NCI-H2196 treated with DMSO at 0.1 percent for 48 hours (cell line): ENCODE results near the gene NUDT14.

Experiments used
- DNase-seq: peaks from one replicate; lab custom pipeline; 2025; ENCODE audit not compliant: unreplicated experiment; lab: John Stamatoyannopoulos, UW

The NUDT14 gene

DNA sequence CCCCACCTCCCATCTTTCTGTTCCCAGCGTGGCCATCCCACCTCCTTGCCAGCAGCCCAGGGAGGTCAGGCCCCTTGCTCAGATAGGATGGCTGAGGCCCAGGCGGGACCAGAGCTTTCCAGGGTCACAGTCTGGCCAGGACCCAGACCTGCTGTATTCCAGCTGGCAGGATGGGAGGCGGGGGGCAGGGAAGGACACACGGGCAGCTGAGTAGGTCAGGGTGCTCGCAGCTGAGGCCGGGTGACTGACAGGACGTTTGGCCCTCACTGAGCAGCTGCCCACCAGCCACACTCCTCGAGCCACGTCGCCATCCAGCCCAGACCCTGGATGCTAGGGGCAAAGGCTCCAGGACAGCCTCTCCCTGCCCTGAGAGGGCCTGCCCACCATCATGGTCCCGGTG, 4.0 kb downstream of the NUDT14 start:
- no peak for DNase-seq

DNA sequence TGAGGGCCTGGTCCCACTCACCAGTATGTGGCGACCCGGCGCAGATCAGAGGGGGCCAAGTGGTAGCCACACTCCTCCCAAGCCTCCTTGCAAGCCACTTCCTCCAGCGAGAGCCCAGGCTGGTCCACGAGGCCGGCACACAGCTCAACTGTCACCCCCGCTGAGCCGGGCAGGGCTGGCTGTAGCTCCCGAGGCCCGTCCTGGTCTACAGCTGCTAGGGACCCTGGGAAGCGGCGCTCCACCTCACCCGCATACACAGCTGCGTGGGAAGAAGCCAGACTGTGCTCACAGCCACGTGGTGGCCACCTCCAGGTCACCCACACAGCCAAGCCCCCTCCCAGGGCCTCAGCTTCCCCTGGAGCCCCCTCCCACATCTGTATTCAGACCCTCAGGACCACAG, 4.6 kb downstream of the NUDT14 start:
- no peak for DNase-seq

DNA sequence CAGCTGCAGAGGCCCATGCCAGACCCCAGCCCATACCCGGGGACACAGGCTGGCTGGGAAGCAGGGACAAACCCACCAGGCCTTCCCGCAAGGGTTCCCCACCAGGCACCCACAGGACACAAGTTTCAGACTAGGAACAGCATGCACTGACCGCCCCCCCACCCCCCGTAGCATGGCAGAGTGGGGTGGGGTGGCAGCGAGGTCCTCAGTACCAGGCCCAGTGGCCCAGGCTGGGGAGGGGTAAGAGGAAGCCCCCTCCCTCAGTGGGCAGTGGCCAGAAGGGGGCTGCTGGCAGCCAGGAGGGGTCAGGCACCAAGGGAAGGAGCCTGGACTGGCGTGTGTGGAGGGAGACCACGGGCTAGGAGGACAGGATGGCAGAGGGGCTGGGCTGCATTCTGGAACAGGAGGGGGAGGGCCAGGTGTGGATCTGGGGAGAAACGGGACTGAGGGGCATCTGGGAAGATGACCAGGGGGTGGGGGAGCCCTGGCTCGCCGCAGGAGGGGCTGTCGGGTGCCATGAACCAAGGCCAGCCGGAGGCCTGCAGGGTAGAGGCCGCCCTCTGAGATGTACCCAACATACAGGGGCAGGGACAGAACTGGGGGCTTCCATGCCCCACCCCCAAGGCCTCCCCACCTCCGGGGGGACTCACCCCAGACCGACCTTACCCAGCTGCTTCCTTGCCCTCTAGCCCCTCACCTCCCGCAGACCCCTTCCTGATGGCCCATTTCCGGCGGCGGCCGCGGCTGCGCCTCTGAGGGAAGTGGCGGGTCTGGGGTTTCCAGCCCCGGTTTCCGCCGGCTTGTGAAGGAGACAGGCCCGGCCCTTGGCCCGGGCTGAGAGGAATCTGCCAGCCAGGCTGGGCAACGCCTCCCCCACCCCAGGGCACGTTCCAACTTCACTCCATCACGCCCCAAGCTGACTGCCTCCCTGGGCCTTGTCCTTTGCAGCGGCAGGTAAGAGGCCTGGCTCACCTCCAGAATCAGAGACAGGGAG, 6.9 kb downstream of the NUDT14 start:
- DNase-seq = no peak

DNA sequence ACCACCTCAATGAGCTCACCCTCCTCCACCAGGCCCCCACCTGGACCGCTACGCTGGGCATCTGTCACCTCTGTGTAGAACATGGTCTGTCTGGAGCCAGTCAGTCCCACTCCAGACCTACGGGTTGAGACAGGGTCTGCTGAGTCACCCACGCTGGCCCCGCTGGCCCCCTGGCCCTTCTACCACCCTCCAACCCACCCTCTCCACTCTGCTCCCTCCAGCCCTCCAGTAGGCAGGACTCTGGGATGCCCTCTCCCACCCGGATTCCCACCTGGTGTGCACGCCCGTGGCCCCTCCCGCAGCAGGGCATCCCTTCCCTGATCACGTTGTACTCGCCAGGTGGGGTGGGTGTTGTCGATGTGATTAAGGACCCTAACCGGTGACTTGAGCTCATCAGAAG, 8.0 kb downstream of the NUDT14 start:
- DNase-seq = no peak

DNA sequence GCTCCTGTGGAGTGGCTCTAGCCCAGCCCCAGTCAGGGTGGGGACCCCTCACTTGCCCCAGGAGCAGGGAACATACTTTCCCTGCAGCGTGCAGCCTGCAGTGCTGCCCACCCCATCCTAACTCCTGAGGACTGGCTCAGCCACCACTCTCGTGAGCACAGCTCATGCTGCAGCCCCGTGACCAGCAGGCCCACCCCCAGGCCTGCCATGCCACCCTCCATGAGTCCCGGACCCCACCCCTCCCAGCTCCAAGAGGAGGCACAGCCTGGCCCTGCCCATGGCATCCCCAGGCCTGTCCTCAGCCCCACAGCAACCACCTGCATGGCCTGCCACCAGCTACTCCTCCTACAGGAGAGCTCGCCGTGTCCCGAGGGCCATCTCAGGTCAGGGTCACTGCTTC, 8.6 kb downstream of the NUDT14 start:
- DNase-seq = no peak

DNA sequence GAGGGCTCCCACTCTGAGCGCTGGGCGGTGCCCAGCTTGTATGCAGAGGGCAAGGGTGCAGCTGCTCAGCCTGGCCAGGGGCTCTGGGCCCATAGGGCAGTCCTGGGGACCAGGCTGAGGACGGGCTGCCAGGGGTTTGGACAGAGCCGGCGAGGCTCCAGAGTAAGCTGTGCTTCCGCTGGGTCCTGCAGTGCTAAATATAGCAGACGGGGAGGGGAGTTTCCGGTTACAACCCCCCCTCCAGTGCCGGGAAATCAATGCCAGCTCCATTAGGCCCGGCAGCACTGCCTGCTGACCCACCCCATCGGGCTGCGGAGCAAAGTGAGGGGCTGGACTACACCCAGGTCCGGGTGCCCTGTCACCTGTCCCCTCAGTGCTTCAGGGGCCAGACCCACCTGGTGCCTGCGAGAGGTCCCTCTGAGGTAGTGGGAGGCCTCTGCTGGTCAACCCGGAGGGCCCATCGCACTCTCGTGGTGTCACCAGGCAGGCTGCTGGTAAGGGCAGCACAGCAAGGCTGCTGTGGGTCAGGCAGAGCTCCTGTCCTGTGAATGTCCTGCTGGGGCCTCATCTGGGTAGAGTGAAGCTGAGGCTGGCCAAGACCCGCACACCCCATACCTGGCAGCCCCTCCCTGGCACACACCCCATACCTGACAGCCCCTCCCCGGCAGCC, 10.0 kb downstream of the NUDT14 start:
- DNase-seq = no peak

DNA sequence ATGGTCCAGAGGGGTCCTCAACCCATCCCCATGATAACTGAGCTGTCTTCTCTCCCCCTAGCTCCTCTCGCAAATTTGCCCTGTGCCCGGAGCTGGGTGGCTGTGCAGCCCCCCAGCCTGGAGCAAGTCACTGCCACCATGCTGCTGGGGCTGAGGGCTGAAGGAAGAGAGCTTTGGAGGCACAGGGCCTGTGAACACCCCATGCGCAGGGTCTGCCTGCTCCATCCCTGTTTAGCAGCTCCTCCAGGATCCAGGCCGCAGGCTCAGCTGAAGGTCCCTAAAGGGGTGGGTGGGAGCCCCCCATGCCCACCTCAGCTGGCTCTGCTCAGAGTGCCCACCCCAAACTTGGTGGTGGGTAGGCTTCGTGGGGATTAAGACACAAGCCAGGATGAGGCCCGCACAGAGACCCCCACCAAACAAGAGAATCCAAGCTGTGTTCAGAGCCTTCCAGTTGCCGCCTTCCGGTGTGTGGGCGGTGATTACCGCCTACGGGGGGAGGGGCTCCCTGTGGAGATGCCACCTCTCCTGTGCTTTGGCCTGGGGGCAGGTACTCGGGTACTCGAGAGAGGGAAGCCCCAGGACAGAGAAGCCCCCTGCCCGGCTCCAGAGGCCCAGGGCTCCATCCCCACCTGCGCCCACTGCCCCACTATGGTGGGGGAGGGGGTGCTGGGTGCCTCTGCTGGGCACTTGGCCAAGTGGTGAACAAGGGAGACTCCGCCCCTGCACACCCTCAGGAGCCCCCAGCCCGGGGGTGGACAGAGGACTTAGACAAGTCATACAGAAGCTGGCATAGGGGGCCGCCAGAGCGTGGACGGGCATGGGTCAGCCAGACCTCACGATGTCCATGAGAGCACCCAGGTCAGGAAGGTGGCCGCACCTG, 11.1 kb downstream of the NUDT14 start:
- DNase-seq = no peak

DNA sequence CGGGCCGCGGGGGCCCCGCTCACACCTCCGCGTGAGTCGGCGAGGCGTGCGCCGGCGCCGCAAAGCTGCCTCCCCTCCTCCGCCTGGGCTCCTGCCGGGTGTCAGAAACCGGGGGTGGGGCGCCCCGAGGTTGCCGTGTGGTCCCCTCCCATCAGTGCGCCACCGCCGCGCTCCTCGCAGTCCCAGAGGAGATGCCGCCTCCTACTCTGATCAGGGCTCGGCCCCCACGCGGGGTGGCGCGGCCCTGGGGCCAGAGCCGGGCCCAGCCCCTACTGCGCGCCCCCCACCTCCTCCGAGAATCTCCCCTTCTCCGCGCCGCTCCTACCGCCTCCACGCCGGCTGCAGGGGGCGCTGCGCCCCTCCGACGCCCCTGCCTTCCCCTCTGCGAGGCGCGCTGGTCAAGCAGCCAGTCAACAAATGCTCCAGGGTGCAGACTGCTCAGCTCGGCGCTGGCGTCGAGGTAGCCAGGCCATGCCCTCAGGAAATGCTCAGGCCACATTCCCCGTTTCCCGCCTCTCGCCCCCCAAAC, 12.1 kb downstream of the NUDT14 start:
- DNase-seq = no peak

DNA sequence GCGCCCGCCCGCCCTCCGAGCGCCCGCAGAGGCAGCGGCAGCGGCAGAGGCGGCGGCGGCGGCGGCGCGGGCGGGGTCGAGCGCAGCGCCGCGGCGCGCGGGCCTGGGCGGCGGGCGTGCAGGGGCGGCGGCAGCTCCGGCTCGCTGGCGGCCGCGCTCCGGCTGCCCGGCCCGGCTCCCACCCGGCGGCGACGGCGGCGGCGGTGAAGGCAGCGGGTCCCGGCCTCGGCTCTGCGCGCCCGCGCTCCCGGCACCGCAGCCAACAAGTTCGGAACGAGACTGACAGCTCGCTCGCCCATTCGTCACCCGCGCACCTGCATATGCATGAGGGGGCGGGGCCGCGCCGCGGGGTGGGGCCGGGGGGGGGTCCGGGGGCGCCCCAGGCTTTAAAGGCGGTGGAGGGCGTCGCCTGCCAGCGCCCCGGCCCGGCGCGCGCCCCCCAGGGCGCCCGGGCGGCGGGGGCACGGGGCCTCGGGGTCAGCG, 12.6 kb downstream of the NUDT14 start, which contains the start of gene JAG2:
JAG2 (minus strand) TSS at position 281 of the 483 bp plus-strand sequence. CDS start 356 bp downstream, outside the sequence.
- DNase-seq = no peak

DNA sequence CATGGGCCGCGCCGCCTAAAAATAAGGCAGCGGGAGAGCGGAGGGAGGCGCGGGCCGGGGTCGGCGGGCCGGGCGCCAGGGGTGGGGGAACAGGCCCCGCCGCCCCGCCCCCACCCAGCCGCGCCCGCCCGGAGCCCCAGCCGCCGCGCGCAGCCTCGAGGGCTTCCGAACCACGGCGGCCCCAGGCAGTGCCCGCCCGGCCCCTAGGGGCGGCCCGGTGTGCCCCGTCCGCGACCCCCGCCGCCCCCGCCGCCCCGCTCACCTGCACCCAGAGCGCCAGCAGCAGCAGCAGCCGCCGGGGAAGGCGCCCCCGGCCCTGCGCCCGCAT, 13.1 kb downstream of the NUDT14 start:
- DNase-seq = no peak

DNA sequence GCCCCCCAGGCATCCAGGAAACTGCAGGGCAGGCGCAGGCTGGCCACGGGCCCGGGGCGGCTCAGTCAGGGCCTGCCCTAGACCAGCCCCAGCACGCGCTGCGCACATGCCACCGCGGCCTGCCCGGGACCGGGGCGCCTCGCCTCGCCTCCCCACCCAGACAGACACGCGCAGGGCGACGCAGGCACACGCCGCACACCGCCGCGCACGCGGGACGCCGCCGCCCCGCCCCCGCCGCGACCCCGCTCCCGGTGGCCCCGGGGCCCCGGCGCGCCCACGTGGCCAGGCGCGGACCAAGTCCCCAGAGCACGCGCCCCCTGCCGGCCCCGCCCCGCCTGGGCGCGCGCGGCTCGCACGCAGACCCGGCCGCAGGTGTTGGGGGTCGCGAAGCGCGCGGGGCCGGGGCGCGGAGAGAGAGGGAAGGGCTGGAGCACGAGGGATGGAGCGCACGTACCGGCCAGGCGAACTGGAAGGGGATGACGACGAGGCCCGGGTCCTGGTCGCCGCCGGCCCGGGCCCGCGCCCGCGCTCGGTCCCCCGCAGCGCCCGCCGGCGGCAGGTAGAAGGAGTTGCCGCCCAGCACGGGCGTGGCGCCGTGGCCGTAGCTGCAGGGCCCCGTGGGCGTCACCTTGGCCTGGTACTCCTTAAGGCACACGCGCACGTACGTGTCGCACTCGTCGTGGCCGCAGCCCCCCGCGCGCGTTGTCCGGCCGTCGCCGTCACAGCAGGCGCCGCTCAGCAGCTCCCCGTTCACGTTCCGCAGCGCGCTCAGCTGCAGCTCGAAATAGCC, 13.6 kb downstream of the NUDT14 start:
- DNase-seq = no peak

DNA sequence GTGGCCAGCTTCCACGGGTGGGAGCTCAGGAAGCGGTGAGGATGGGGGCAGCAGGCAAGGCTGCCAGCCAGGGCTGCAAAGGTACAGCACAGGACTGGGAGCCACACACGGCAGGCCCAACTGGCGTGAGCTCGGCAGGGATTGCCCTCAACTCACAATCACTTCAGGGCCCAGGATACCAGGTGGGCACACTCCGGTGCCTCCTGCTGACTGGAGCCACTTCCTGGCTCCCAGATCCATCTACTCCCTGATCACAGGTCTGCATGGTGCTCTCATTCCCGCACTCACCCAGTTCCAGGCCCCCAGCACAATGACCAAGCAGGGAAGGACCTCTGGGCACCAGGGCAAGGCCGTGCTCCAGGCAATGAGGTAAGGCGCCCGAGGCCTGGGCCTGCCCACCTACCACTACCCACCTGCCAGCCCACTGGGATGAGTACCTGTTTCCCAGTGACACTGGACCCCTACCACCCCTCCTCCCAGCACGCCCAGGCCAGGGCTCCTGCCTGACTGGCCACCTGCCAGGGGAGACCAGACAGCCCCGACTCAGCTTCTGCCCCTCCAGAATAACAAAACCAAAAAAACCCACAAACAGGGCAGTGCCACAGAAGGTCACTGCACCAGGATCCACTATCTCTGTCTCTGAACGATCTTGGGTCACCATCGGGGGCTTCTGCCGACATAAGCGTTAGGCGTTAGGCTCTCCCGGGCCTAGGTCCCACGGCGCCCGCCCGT, 14.4 kb downstream of the NUDT14 start:
- DNase-seq = no peak

DNA sequence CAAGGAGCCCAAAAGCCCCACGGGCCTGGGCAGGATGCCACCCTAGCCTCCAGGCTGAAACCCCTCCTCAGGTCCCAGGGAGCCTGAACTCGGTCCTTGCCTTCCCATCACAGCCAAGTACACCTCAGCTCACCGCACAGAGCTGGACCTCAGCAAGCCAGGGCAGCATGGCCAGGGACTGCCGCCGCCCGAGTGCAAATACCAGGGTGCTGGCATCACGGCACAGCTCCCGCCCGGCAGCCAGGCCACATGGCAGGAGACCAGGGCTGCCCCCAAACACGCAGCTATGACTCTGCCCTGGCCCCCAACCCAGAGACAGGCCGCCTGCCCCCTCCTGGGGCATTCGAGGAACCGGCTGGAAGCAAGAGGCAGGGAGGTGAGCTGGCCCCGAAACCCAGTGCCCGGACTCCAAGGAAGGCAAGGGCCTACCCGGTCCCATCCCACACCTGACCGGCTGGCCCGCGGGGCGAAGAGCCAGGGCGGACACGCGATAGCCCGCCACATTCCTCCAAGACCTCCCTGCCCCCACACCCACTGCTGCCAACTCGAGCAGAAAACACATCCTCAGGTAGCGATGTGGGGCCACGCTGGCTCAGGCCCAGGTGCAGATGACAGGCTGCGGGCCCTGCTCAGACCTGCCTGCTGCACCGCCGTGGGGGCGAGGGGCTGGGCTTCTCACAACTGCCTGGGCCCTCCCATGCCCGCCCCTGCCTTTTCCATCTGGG, 15.2 kb downstream of the NUDT14 start:
- DNase-seq = no peak

DNA sequence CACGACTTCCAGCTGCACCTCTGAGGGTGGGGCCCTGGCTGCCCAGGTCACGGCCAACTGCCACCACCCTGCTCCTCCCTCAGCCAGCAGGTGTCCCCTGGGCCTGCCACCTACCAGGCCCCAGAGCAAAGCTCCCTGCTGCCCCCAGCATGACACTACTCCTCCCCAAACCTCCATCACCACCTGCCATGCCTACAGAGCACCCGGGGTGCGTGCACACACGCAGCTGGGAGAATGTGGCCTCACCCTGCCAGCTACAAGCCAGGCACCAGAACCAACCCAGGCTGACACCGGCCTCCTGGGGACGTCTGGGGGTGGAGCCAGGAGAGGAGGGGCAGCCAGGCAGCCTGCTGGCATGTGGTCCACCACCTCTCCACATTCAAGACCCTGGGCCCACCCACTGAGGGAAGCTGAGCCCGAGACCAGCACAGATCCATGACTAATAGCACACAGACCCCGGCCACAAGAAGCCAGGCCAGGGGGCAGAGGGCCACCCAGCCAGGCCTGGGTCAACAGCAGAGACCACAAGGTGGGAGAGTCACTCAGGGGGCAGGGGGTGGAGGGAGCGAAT, 15.9 kb downstream of the NUDT14 start:
- DNase-seq = no peak

DNA sequence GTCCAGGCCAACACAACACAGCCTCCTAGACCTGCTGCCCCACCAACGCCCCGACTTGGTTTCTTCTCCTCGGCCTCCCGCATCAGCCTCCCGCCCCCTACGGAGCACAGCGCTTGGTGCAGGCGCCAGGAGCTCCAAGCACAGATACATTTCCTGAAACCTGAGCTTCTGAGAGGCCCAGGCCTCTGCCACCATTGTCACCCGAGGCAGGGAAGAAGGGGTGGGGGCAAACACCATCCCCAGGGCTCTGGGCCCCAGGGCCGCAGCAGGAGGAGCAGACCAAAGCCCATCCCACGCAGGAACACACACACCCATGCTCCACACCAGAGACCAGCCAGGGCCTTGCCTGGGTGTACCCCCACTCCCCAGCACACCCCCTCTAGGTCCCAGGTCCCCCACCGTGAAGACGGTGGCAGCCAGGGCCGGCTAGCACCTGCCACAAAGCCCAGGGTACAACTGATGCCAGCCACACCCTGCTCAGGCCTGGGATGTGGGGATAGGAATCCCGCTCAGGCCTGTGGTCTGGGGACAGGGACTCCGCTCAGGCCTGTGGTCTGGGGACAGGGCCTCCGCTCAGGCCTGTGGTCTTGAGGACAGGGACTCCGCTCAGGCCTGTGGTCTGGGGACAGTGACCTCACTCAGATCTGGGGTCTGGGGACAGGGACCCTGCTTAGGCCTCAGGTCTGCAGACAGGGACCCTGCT, 17.9 kb downstream of the NUDT14 start:
- DNase-seq = no peak

DNA sequence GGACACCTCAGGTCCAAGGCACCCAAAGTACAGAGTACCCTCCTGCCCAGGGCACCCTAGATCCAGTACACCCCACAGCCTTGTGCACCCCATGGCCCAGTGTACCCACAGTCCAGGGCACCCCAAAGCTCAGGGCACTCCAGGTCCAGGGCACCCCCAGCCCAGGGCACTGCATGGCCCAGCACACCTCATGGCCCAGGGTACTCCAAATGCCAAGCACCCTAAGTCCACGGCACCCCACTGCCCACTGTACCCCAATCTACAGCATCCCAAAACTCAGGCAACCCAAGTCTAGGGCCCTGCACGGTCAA, 18.5 kb downstream of the NUDT14 start:
- DNase-seq = no peak

DNA sequence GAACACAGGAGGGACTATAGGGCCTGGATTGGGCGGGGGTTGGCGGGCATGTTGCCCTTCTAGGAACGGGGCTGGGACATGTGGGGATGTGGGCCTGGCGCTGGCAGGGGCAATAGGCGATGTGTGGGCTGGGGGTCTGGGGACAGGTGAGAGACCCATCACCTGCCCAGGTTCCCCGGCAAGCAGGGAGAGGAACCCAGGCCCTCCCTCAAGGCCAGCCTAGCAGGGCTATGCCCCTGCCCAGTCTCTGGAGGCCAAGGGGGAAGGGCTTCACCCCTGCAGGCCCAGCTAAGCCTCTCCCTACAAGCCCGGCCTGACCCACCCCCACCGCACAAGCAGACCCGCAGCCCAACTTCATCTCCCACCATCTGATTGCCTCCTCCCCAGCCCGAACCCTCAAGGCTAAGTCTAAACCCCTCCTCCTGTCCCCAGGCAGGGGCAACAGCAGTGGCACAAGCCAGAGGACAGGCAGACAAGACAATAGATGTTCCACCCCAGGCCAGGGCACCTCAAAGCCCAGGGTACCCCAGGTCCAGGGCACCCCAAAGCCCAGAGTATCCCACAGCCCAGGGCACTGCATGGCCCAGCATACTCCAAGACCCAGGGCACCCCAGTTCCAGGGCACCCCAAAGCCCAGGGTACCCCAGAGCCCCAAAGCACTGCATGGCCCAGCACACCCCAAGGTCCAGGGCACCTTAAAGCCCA, 19.0 kb downstream of the NUDT14 start:
- DNase-seq = no peak
